Mesendoderm (in vitro differentiated cells): Measurements from ENCODE around the gene IFT25.

ENCODE experiments used
- DNase-seq: peaks from one replicate; pipeline ENCODE4 v3.0.0; 2013
- H2AK5ac ChIP-seq: 2 replicates; pipeline ENCODE4 v1.6.1; 2013; ENCODE audit warnings: low read length, inconsistent platforms
- H2BK120ac ChIP-seq: 2 replicates; pipeline ENCODE4 v1.6.1; 2013; ENCODE audit warnings: low read depth, mild to moderate bottlenecking, low read length, moderate library complexity, mixed read lengths
- H2BK15ac ChIP-seq: replicated peaks from 2 replicates; pipeline ENCODE4 v1.6.1; 2013; ENCODE audit warnings: low read depth, mild to moderate bottlenecking, moderate library complexity
- H2BK5ac ChIP-seq: 2 replicates; pipeline ENCODE4 v1.6.1; 2013; ENCODE audit warnings: low read length, inconsistent platforms
- H3K18ac ChIP-seq: 2 replicates; pipeline ENCODE4 v1.6.1; 2013; ENCODE audit warnings: mild to moderate bottlenecking, low read length, mixed read lengths
- H3K23ac ChIP-seq: one replicate; pipeline ENCODE4 v1.6.1; 2013; ENCODE audit warnings: low read length
- H3K27ac ChIP-seq: 2 replicates; pipeline ENCODE4 v1.5.1; 2013; ENCODE audit warnings: low read depth, mild to moderate bottlenecking, inconsistent platforms, low read length, moderate library complexity
- H3K27me3 ChIP-seq: 2 replicates; pipeline ENCODE4 v1.6.1; 2013; ENCODE audit warnings: low read length, control low read depth, mild to moderate bottlenecking, inconsistent platforms; ENCODE audit not compliant: insufficient read depth, poor library complexity
- H3K36me3 ChIP-seq: 2 replicates; pipeline ENCODE4 v1.6.1; 2013; ENCODE audit warnings: low read length, inconsistent platforms; ENCODE audit not compliant: control insufficient read depth, insufficient read depth
- H3K4ac ChIP-seq: one replicate; pipeline ENCODE4 v1.6.1; 2013; ENCODE audit warnings: low read depth, mild to moderate bottlenecking, low read length, moderate library complexity
- H3K4me1 ChIP-seq: 2 replicates; pipeline ENCODE4 v1.6.1; 2013; ENCODE audit warnings: low read depth, low read length, inconsistent platforms; ENCODE audit not compliant: control insufficient read depth
- H3K4me2 ChIP-seq: 2 replicates; pipeline ENCODE4 v1.6.1; 2013; ENCODE audit warnings: low read length
- H3K4me3 ChIP-seq: 2 replicates; pipeline ENCODE4 v1.5.1; 2013; ENCODE audit warnings: mild to moderate bottlenecking, low read length
- H3K56ac ChIP-seq: one replicate; pipeline ENCODE4 v1.6.1; 2013; ENCODE audit warnings: low read length
- H3K79me1 ChIP-seq: 2 replicates; pipeline ENCODE4 v1.6.1; 2013; ENCODE audit warnings: low read length, inconsistent platforms
- H3K79me2 ChIP-seq: 2 replicates; pipeline ENCODE4 v1.6.1; 2013; ENCODE audit warnings: mild to moderate bottlenecking, low read length; ENCODE audit not compliant: control insufficient read depth, insufficient read depth
- H3K9ac ChIP-seq: 2 replicates; pipeline ENCODE4 v1.6.1; 2013; ENCODE audit warnings: low read length, inconsistent platforms
- H4K5ac ChIP-seq: one replicate; pipeline ENCODE4 v1.6.1; 2013; ENCODE audit warnings: low read length
- H4K8ac ChIP-seq: one replicate; pipeline ENCODE4 v1.6.1; 2013; ENCODE audit warnings: low read depth, mild to moderate bottlenecking, control low read depth, low read length, moderate library complexity
- WGBS: extraction: QIAGEN DNeasy Blood & Tissue Kit; methylation state at CpG from one replicate; pipeline ENCODE4 v1.1.7; 2013; ENCODE audit warnings: low lambda C conversion rate, missing lambda C conversion rate; ENCODE audit not compliant: insufficient coverage; ENCODE audit errors: extremely low coverage; 5-methylcytosine and 5-hydroxymethylcytosine counted together

The IFT25 gene

DNA sequence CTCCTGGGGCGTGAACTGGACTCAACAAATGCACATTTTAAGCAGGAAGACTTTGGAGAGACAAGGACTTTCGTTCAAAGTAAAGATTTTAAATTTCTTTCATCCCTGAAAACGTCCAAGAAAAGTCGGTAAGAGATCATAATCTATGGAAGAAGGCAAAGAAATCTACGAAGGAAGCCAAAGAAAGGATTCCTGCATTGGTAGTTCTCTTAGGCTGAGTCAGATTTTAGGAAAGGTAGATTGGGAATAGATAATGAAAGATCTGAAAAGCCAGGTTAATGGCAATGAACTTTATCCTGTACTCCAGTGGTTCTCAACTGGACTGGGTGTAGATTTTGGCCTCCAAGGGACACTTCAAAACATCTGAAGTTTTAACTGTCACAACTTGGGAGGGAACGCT, 2.4 kb downstream of the IFT25 start:
- no peak overlapping the region for H4K5ac ChIP-seq
- WGBS: no CpG with 5 or more reads among the region's 6 CpGs
- peaks cover 7% of the 10 kb centered on the region for H3K4me1 ChIP-seq

GRCh38 chr1:53942127-53942957, 3.2 kb downstream of the IFT25 start:
- peak; percentile 21 for DNase-seq
- Histone ChIP-seq H3K18ac (no peak overlapping the region), H3K4me1 (peaks cover 7% of the 10 kb centered on the region), H3K9ac (no peak overlapping the region), H3K36me3 (no peaks in the 10 kb centered on the region), H4K8ac (no peak overlapping the region), H3K27ac (no peak overlapping the region), H3K56ac (no peak overlapping the region), H2BK15ac (no peak overlapping the region), H3K4me3 (no peak overlapping the region), H2AK5ac (no peak overlapping the region), H3K4me2 (no peak overlapping the region), H3K27me3 (no peaks in the 10 kb centered on the region), H4K5ac (no peak overlapping the region), H3K79me1 (peaks cover 4% of the 10 kb centered on the region), H2BK5ac (no peak overlapping the region), H3K4ac (no peak overlapping the region), H2BK120ac (no peak overlapping the region), H3K79me2 (peaks cover 8% of the 10 kb centered on the region), H3K23ac (no peak overlapping the region)
- no CpG with 5 or more reads among the region's 7 CpGs for WGBS

More for the DNA sequence above, 2.4 kb downstream of the IFT25 start:
- Histone ChIP-seq H3K56ac (no peak overlapping the region), H3K4me2 (no peak overlapping the region), H2BK5ac (no peak overlapping the region), H3K36me3 (no peaks in the 10 kb centered on the region), H2BK15ac (no peak overlapping the region), H4K8ac (no peak overlapping the region), H2BK120ac (no peak overlapping the region), H3K23ac (no peak overlapping the region), H3K79me1 (peaks cover 8% of the 10 kb centered on the region), H2AK5ac (no peak overlapping the region), H3K4ac (no peak overlapping the region), H3K27me3 (no peaks in the 10 kb centered on the region), H3K4me3 (no peak overlapping the region), H3K27ac (no peak overlapping the region), H3K79me2 (peaks cover 13% of the 10 kb centered on the region), H3K9ac (no peak overlapping the region), H3K18ac (no peak overlapping the region)
- no peak for DNase-seq

DNA sequence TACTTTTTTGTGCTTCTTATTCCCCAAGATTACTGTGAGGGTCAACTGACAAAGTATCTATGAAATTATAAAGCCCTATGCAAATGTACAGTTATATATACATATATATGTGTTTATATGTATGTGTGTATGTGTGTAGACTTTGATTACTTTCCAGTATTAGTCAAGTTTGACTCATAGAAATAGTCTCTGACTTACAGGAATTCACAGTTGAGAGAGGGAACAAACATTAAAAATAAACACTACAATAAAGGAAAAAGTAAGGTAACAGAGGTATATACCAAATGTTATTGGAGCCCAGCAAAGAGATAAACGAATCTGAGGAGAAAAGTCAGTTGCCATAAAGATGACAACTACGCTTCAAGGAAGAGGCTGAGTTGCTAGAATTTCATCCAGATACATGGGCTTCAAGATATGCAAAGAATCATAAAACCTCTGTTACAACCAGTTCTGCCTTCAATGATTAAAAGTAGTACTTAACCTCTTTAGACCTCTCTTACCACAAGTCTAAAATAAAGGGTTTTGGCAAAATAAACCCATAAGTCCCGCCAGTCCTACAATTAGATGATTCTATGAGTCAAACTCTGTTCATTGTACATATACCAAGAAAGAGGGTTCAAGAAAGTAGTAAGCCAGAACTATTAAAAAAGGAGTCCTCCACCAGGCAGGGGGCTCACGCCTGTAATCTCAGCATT, 7.2 kb downstream of the IFT25 start:
- Histone ChIP-seq H2BK5ac (no peak overlapping the region), H3K27ac (no peak overlapping the region), H3K23ac (no peak overlapping the region), H4K5ac (no peak overlapping the region), H3K18ac (no peak overlapping the region), H3K4me3 (no peak overlapping the region), H3K4me1 (peaks cover 5% of the 10 kb centered on the region), H3K9ac (no peak overlapping the region), H3K4ac (no peak overlapping the region), H3K27me3 (no peaks in the 10 kb centered on the region), H3K79me2 (no peaks in the 10 kb centered on the region), H3K4me2 (no peak overlapping the region), H2BK120ac (no peak overlapping the region), H3K56ac (no peak overlapping the region), H2AK5ac (no peak overlapping the region), H3K79me1 (no peaks in the 10 kb centered on the region), H3K36me3 (no peaks in the 10 kb centered on the region), H4K8ac (no peak overlapping the region), H2BK15ac (no peak overlapping the region)
- DNase-seq: no peak
- WGBS: no CpG with 5 or more reads among the region's 4 CpGs

DNA sequence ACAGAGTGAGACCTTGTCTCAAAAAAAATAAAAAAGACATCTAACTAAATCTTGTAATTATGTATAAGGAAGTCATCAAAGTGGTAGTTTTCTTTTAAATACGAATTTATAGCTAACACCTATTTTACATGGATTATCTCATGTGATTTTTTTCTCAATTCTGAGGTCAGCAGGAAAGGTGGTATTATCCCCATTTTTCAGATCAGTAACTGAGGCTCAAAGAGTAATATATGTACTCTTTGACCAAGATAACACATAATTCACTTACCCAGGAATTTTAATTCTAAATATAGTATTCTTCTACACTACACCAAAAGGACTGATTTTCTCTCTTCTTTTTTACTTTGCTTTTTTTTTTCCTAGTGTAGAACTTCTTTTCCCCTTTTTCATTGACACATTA, 9.1 kb downstream of the IFT25 start:
- H3K4me3 ChIP-seq: no peak overlapping the region
- H3K9ac ChIP-seq: no peak overlapping the region
- H3K27ac ChIP-seq: no peak overlapping the region
- H3K18ac ChIP-seq: no peak overlapping the region
- H3K4me1 ChIP-seq: no peaks in the 10 kb centered on the region
- no peak overlapping the region for H2BK120ac ChIP-seq
- H3K79me2 ChIP-seq: no peaks in the 10 kb centered on the region
- no CpG with 5 or more reads among the region's 1 CpG for WGBS
- no peak overlapping the region for H4K8ac ChIP-seq
- H3K27me3 ChIP-seq: no peaks in the 10 kb centered on the region
- no peak overlapping the region for H3K4ac ChIP-seq
- no peak overlapping the region for H2BK15ac ChIP-seq
- no peak overlapping the region for H2BK5ac ChIP-seq
- no peak overlapping the region for H3K23ac ChIP-seq
- H4K5ac ChIP-seq: no peak overlapping the region
- no peak overlapping the region for H2AK5ac ChIP-seq
- H3K79me1 ChIP-seq: no peaks in the 10 kb centered on the region
- H3K56ac ChIP-seq: no peak overlapping the region
- H3K36me3 ChIP-seq: no peaks in the 10 kb centered on the region
- no peak for DNase-seq
- H3K4me2 ChIP-seq: no peak overlapping the region

DNA sequence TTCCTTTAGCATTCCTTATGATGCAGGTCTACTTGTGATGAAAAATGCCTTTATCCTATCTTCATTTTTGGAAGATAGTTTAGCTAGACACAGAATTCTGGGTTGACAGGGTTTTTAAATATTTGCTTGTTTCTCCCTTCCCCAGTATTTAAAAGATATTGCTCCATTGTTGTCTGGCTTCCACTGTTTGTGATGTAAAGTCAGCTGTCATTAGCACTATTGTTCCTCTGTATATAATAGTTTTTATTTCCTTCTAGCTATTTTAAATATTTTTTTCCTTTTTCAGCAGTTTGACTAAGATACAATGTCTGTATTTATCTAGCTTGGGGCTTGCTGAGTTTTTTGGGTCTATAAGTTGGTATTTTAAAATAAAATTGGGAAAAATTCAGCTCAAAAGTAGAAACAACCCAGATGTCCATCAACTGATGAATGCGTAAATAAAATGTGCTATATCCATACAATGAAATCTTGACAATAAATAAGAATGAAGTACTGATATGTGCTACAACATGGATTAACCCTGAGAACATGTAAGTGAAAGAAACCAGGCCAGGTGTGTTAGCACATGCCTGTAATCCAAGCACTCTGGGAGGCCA, 11.2 kb downstream of the IFT25 start:
- H3K79me1 ChIP-seq: no peaks in the 10 kb centered on the region
- H3K4me1 ChIP-seq: no peaks in the 10 kb centered on the region
- DNase-seq: no peak
- no peak overlapping the region for H3K4ac ChIP-seq
- no peak overlapping the region for H3K18ac ChIP-seq
- H3K56ac ChIP-seq: no peak overlapping the region
- no peak overlapping the region for H3K9ac ChIP-seq
- H3K23ac ChIP-seq: no peak overlapping the region
- no peak overlapping the region for H2BK5ac ChIP-seq
- H3K4me3 ChIP-seq: no peak overlapping the region
- H3K79me2 ChIP-seq: no peaks in the 10 kb centered on the region
- no peak overlapping the region for H2BK15ac ChIP-seq
- H4K5ac ChIP-seq: no peak overlapping the region
- no peak overlapping the region for H3K27ac ChIP-seq
- no peaks in the 10 kb centered on the region for H3K36me3 ChIP-seq
- no CpG with 5 or more reads among the region's 1 CpG for WGBS
- H4K8ac ChIP-seq: no peak overlapping the region
- no peak overlapping the region for H2AK5ac ChIP-seq
- H3K4me2 ChIP-seq: no peak overlapping the region
- H2BK120ac ChIP-seq: no peak overlapping the region
- no peaks in the 10 kb centered on the region for H3K27me3 ChIP-seq
